ENCODE results near the gene CMTM1.

DNA sequence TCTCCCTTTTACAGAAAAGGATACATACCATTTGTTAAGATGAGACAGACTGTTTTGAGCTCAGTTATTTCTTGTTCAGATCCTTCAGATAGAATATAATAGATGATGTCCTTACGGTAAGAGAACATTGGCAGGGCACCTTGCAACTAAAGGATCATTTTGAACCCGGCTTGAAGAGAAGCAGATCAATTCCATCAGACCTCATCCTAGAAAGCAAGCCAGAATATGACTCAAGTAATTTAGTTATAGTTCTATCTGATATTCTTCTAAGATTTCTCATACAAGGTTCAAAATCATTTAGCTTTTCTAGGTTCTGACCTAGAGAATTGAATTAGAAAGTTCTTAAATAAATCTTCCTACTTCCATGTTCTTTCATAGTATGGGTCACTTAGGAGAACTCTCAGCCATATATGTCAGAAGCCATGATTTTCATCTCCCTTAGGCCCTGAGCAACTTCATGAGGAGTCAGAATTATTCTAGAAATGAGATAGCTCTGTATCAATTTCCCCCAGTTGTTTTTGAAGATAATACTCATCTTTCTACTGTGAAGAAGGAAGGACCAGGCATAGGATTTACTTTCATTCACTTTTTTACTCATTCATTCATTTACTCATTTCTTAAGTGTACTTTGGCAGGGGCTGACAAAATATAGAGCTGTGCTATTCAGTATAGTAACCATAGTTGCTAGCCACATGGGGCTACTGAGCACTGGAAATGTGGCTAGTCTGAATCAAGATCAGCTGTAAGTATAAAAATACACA is 2.5 kb upstream of the CMTM1 start:
- TF ChIP-seq, protein P1, sequence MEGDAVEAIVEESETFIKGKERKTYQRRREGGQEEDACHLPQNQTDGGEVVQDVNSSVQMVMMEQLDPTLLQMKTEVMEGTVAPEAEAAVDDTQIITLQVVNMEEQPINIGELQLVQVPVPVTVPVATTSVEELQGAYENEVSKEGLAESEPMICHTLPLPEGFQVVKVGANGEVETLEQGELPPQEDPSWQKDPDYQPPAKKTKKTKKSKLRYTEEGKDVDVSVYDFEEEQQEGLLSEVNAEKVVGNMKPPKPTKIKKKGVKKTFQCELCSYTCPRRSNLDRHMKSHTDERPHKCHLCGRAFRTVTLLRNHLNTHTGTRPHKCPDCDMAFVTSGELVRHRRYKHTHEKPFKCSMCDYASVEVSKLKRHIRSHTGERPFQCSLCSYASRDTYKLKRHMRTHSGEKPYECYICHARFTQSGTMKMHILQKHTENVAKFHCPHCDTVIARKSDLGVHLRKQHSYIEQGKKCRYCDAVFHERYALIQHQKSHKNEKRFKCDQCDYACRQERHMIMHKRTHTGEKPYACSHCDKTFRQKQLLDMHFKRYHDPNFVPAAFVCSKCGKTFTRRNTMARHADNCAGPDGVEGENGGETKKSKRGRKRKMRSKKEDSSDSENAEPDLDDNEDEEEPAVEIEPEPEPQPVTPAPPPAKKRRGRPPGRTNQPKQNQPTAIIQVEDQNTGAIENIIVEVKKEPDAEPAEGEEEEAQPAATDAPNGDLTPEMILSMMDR (IDR thresholded peaks at IDR 0.05; ENCODE audit: poor library complexity): no peak
- TF ChIP-seq EZH2 (IDR thresholded peaks at IDR 0.05; ENCODE audit: borderline replicate concordance) (no peak), EZH2phosphoT487 (IDR thresholded peaks at IDR 0.05; ENCODE audit: low read depth, severe bottlenecking, unreplicated experiment) (no peak)

Data from hepatocyte (in vitro differentiated cells).